D721Med (cell line): Measurements from ENCODE around the gene PAPPA.

Experiments used
- DNase-seq: peaks from one replicate; pipeline ENCODE4 v3.0.0; 2011; ENCODE audit warnings: low spot score; ENCODE audit not compliant: insufficient read length
- FAIRE-seq: peaks from 2 replicates; lab custom pipeline; 2011; peaks lifted over from hg19 to GRCh38; lab: Jason Lieb, UNC
- CTCF ChIP-seq: IDR thresholded peaks from 2 replicates; pipeline ENCODE4 v1.5.1; 2012; ENCODE audit warnings: mild to moderate bottlenecking, control low read depth; ENCODE audit not compliant: insufficient read depth; ENCODE audit errors: missing control alignments

PAPPA gene

GRCh38 chr9:116157436-116158138 lies 4.0 kb downstream of the PAPPA start:
- TF ChIP-seq CTCF: no peak
- no peak for DNase-seq

DNA sequence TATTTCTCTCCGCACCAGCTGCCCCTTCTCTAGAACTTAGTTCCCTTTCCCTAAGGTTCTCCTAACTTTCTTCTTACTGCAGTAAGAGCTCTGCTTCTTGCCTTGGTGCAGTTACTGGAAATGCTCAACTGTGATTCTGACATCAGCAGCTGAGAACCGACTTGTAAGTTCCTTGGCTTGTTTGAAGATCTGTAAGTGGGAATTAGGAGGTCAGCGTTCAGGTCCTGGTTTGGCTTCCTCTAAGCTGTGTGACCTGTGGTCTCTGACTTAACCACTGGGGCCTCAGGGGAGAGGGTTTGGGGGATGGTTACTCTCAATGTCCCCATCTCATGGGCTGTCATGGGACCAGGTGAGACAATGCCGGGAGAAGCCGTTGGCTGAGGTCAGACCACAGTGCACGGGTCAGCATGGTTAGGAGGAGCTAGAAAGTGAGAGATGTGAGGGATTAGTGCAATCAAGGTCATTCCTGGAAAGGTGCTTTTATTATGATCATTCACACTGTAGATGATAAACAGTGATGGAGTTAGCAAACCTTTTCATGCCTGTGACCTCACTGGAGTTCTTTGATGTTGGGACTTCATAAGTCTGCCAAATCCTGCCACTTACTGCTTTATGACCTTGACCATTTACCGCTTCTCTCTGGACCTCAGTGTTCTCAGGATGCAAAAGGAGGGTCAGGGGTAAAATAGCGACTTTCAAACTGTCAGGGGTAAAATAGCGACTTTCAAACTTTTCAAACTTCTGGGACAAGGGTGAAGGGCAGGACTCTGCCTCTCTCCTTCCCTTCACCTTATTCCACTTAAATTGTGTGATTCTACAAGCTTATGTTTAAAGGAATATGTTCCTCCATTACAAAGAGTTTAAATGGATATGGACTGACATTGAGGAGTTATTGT lies 7.3 kb downstream of the PAPPA start:
- DNase-seq (no peak), FAIRE-seq (no peak)
- TF ChIP-seq CTCF: no peak

More at GRCh38 chr9:116157436-116158138, 4.0 kb downstream of the PAPPA start:
- FAIRE-seq: no peak

GRCh38 chr9:116162241-116162781 lies 8.7 kb downstream of the PAPPA start:
- FAIRE-seq (no peak), DNase-seq (no peak)
- TF ChIP-seq CTCF: no peak

GRCh38 chr9:116163293-116164055 lies 9.9 kb downstream of the PAPPA start:
- no peak for DNase-seq
- FAIRE-seq: no peak
- peak; percentile 31 for TF ChIP-seq CTCF

GRCh38 chr9:116165912-116166311 lies 12.3 kb downstream of the PAPPA start:
- FAIRE-seq (no peak), DNase-seq (no peak)
- TF ChIP-seq CTCF: no peak

DNA sequence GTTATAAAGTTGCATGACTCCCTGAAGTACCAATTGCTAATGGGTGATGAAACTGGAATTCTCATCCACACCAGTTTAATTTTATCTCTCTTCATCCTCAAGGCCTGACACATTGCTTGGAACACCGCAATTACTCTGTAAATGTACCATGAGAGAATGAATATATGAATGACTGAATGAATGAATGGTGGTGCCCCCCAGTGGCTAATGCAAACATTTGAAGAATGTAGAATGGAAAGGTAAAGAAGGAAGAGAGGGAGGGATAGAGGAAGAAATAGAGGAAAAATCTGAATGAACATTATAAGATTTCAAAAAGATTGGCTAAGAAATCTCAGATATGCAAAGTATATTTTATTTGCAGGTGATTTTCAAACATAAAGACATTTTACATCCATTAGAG lies 13.1 kb downstream of the PAPPA start:
- FAIRE-seq (no peak), DNase-seq (no peak)
- TF ChIP-seq CTCF: peak; percentile 21
